ACC112 (cell line): Measurements from ENCODE around the gene TEPSIN.

Experiments used
- H2AFZ ChIP-seq: fragments of 200-600 bp; sonication (generic); one replicate; pipeline ENCODE4 v1.6.0; 2017; ENCODE audit warnings: antibody characterized with exemption, low read length; ENCODE audit not compliant: unreplicated experiment
- H3K27ac ChIP-seq: fragments of 200-600 bp; sonication (generic); 2 replicates; pipeline ENCODE4 v1.5.1; 2014; ENCODE audit warnings: low read depth, mild to moderate bottlenecking, antibody characterized with exemption, low read length, moderate library complexity
- H3K27me3 ChIP-seq: fragments of 200-600 bp; sonication (generic); 2 replicates; pipeline ENCODE4 v1.6.1; 2014; ENCODE audit warnings: mild to moderate bottlenecking, antibody characterized with exemption, low read length, moderate library complexity, mixed read lengths; ENCODE audit not compliant: insufficient read depth
- H3K36me3 ChIP-seq: fragments of 200-600 bp; sonication (generic); 2 replicates; pipeline ENCODE4 v1.6.1; 2016; ENCODE audit warnings: mild to moderate bottlenecking, antibody characterized with exemption, low read length, moderate library complexity, mixed read lengths; ENCODE audit not compliant: insufficient read depth
- H3K4me1 ChIP-seq: fragments of 200-600 bp; sonication (generic); one replicate; pipeline ENCODE4 v1.6.1; 2016; ENCODE audit warnings: low read length, mixed read lengths; ENCODE audit not compliant: insufficient read depth, unreplicated experiment, control insufficient read depth
- H3K4me3 ChIP-seq: fragments of 200-600 bp; sonication (generic); 2 replicates; pipeline ENCODE4 v1.5.1; 2014; ENCODE audit warnings: mild to moderate bottlenecking, low read depth, low read length
- H3K79me2 ChIP-seq: fragments of 200-600 bp; sonication (generic); one replicate; pipeline ENCODE4 v1.6.0; 2016; ENCODE audit warnings: low read length; ENCODE audit not compliant: control insufficient read depth, unreplicated experiment, insufficient read depth

TEPSIN gene

DNA sequence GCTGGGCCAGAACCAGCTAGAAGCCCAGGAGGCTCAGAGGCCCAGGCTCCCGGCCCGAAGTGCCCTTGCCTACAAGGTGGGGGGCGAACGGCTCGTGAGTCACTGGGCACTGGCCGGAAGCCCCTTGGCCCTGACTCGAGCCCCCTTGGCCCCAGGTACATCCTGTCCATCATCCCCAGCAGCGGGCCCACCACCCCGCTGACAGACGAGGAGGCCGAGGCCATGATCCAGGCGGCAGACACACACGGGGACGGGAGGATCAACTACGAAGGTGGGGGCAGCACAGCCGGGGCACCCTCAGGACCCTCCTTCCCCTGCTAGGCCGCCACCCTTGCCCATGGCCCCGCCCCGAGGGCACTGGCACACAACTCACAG, 57.1 kb downstream of the TEPSIN start:
- Histone ChIP-seq H3K36me3 (no peaks in the 10 kb centered on the region), H3K4me3 (no peak overlapping the region), H3K27ac (no peak overlapping the region), H2AFZ (no peak overlapping the region), H3K4me1 (no peaks in the 10 kb centered on the region), H3K79me2 (no peaks in the 10 kb centered on the region), H3K27me3 (peaks cover 3% of the 10 kb centered on the region; the same call in 1 of the 2 replicates)

DNA sequence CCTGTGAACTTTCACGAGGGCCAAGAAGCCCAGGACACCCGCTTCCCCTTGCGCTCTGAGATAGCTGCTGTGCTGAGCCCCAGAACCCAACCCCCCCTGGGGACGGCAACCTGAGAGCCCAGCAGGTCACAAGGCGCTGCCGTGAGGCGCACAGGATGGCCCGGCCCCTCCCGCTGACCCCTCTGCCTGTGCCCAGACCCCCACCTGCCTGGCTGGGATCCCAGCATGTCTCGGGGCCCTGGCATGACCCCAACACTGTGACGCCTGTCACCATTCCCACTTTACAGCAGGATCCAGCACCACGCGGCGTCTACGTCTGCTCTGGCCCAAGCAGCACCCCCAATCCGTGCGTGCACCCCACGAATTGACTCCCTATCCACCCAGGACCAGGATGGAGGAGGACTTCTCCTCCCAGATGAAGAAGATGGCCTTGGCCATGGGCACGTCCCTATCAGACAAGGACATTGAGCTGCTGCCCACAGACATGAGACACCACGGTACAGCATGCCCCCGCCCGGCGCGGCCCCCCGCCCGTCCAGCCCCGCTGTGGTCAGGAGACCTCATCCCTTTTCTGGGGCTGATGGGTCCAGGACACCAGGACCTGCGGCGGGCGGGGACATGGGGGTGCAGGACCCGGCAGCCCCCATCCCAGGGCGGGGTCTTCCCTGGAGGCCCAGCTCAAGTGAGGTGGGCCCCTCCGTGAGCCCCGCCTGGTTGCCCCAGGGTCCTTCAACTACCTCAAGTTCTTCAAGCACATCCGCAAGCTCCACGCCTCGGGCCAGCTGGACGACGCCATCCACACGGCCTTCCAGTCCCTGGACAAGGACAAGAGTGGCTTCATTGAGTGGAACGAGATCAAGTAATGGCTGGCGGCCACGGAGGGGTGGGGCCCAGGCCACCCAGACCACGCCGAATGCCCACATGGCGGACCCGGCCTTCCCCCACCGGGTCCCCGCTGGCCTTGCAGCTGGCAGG, 57.7 kb downstream of the TEPSIN start:
- no peak overlapping the region for H2AFZ ChIP-seq
- no peaks in the 10 kb centered on the region for H3K36me3 ChIP-seq
- no peaks in the 10 kb centered on the region for H3K79me2 ChIP-seq
- no peaks in the 10 kb centered on the region for H3K4me1 ChIP-seq
- peaks cover 3% of the 10 kb centered on the region; the same call in 1 of the 2 replicates for H3K27me3 ChIP-seq
- no peak overlapping the region for H3K27ac ChIP-seq
- no peak overlapping the region for H3K4me3 ChIP-seq

DNA sequence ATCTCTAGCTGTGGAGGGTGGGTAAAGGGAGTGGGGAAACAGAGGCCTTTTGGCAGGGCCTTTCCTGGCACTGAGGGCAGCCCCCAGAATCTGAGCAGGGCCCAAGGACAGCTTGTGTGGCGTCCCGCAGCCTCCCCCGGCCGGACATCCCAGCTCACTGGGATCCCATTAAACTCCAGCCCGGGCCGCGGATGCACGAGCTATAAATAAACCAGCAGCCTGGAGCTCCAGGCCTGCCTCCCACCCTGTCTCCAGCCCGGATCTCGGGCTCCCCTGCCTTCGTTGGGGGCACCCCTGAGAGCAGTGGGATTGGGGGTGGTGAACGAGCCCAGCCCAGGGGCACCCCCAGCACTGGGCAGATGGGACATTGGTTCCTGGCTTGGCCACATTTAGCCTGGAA, 59.0 kb downstream of the TEPSIN start:
- Histone ChIP-seq H3K79me2 (no peaks in the 10 kb centered on the region), H2AFZ (no peak overlapping the region), H3K27ac (no peak overlapping the region), H3K4me3 (no peak overlapping the region), H3K27me3 (peaks cover 3% of the 10 kb centered on the region; the same call in 1 of the 2 replicates), H3K4me1 (no peaks in the 10 kb centered on the region), H3K36me3 (no peaks in the 10 kb centered on the region)

DNA sequence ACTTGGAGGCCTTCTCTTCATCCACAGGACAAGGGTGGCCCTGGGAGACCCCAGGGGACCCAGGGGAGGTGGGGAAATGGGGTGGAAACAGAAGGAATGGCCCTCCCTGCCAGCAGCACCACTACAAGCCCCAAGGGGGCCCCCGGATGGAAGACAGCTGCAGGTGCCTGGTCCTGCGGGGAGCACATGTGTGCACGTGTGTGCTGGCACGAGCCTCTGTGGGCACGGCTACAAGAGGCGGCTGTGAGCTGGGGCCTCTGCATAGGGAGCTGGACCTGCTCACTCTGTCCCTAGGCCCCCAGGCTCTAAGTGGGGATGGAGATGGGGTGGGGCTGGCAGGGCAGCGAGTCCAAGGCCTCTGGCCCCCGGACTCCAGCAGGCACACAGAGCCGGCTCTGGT, 59.6 kb downstream of the TEPSIN start:
- Histone ChIP-seq H3K79me2 (no peaks in the 10 kb centered on the region), H3K36me3 (no peaks in the 10 kb centered on the region), H3K4me1 (no peaks in the 10 kb centered on the region), H3K27ac (no peak overlapping the region), H3K27me3 (no peaks in the 10 kb centered on the region; the same call in 1 of the 2 replicates), H2AFZ (no peak overlapping the region), H3K4me3 (no peak overlapping the region)
